H9 (cell line): ENCODE measurements around the gene SLC12A9. TPM values are rescaled to one million over a fixed set of nuclear protein-coding genes. Genes with fewer than 3 reads are reported as not detected.

ENCODE experiments used
- DNase-seq: peaks from one replicate; pipeline ENCODE4 v3.0.0-alpha.2; 2017
- H2AFZ ChIP-seq: one replicate; pipeline ENCODE4 v1.6.1; 2013; ENCODE audit warnings: mild to moderate bottlenecking, low read length, control low read depth, moderate library complexity
- H2AK5ac ChIP-seq: 2 replicates; pipeline ENCODE4 v1.6.1; 2013; ENCODE audit warnings: low read length, control low read depth, mixed read lengths; ENCODE audit not compliant: insufficient read length
- H2BK120ac ChIP-seq: one replicate; pipeline ENCODE4 v1.6.1; 2013; ENCODE audit warnings: low read depth, mild to moderate bottlenecking, low read length, control low read depth, inconsistent platforms; ENCODE audit not compliant: poor library complexity, severe bottlenecking
- H2BK12ac ChIP-seq: 2 replicates; pipeline ENCODE4 v1.6.1; 2013; ENCODE audit warnings: low read length, control low read depth, mixed read lengths, low read depth; ENCODE audit not compliant: insufficient read length
- H2BK15ac ChIP-seq: 2 replicates; pipeline ENCODE4 v1.6.1; 2013; ENCODE audit warnings: low read depth, low read length, control low read depth
- H2BK20ac ChIP-seq: one replicate; pipeline ENCODE4 v1.6.1; 2013; ENCODE audit warnings: low read depth, mild to moderate bottlenecking, low read length, control low read depth, inconsistent platforms; ENCODE audit not compliant: poor library complexity, severe bottlenecking
- H2BK5ac ChIP-seq: 2 replicates; pipeline ENCODE4 v1.6.1; 2013; ENCODE audit warnings: low read length, control low read depth, mixed read lengths; ENCODE audit not compliant: insufficient read length
- H3K14ac ChIP-seq: 2 replicates; pipeline ENCODE4 v1.6.1; 2013; ENCODE audit warnings: low read length, control low read depth; ENCODE audit not compliant: insufficient read depth
- H3K18ac ChIP-seq: 2 replicates; pipeline ENCODE4 v1.6.1; 2013; ENCODE audit warnings: low read depth, mild to moderate bottlenecking, mixed read lengths, low read length, control low read depth; ENCODE audit not compliant: insufficient read length
- H3K23ac ChIP-seq: 2 replicates; pipeline ENCODE4 v1.6.1; 2013; ENCODE audit warnings: low read length, control low read depth, mixed read lengths, low read depth; ENCODE audit not compliant: insufficient read length
- H3K23me2 ChIP-seq: 2 replicates; pipeline ENCODE4 v1.6.1; 2013; ENCODE audit warnings: low read depth, mild to moderate bottlenecking, mixed read lengths, low read length, control low read depth; ENCODE audit not compliant: insufficient read length, poor library complexity, severe bottlenecking
- H3K27ac ChIP-seq: 2 replicates; pipeline ENCODE4 v1.5.1; 2013; ENCODE audit warnings: low read length, control low read depth, mixed read lengths, low read depth; ENCODE audit not compliant: insufficient read length
- H3K27me3 ChIP-seq: 2 replicates; pipeline ENCODE4 v1.6.1; 2013; ENCODE audit warnings: low read length, control low read depth, inconsistent platforms; ENCODE audit not compliant: insufficient read depth
- H3K4ac ChIP-seq: 2 replicates; pipeline ENCODE4 v1.6.1; 2013; ENCODE audit warnings: low read depth, mild to moderate bottlenecking, control low read depth, inconsistent platforms, low read length, moderate library complexity
- H3K4me1 ChIP-seq: 2 replicates; pipeline ENCODE4 v1.6.1; 2013; ENCODE audit warnings: low read length, control low read depth, inconsistent platforms; ENCODE audit not compliant: insufficient read depth
- H3K4me2 ChIP-seq: 2 replicates; pipeline ENCODE4 v1.6.1; 2013; ENCODE audit warnings: low read length, control low read depth, mixed read lengths; ENCODE audit not compliant: insufficient read length, insufficient read depth
- H3K56ac ChIP-seq: 2 replicates; pipeline ENCODE4 v1.6.1; 2013; ENCODE audit warnings: low read depth, mild to moderate bottlenecking, mixed read lengths, low read length, control low read depth; ENCODE audit not compliant: insufficient read length
- H3K79me1 ChIP-seq: 2 replicates; pipeline ENCODE4 v1.6.1; 2013; ENCODE audit warnings: low read depth, mild to moderate bottlenecking, moderate library complexity, low read length, control low read depth, inconsistent platforms; ENCODE audit not compliant: insufficient read depth, poor library complexity, severe bottlenecking
- H3K79me2 ChIP-seq: 2 replicates; pipeline ENCODE4 v1.6.1; 2013; ENCODE audit warnings: low read length, control low read depth, inconsistent platforms; ENCODE audit not compliant: insufficient read depth
- H3K9ac ChIP-seq: 2 replicates; pipeline ENCODE4 v1.6.1; 2013; ENCODE audit warnings: low read length, control low read depth, mixed read lengths; ENCODE audit not compliant: insufficient read length; ENCODE audit errors: extremely low read depth
- H3K9me3 ChIP-seq: one replicate; pipeline ENCODE4 v1.6.1; 2013; ENCODE audit warnings: low read depth, low read length, inconsistent platforms; ENCODE audit not compliant: control insufficient read depth
- H3T11ph ChIP-seq: one replicate; pipeline ENCODE4 v1.6.1; 2013; ENCODE audit warnings: mild to moderate bottlenecking, low read length, control low read depth, inconsistent platforms
- H4K20me1 ChIP-seq: one replicate; pipeline ENCODE4 v1.6.1; 2013; ENCODE audit not compliant: control insufficient read depth, insufficient read length, insufficient read depth
- H4K5ac ChIP-seq: 2 replicates; pipeline ENCODE4 v1.6.1; 2013; ENCODE audit warnings: low read depth, mild to moderate bottlenecking, mixed read lengths, low read length, control low read depth; ENCODE audit not compliant: insufficient read length
- H4K8ac ChIP-seq: replicated peaks from 2 replicates; pipeline ENCODE4 v1.6.1; 2013; ENCODE audit warnings: low read length, control low read depth, mixed read lengths, low read depth; ENCODE audit not compliant: insufficient read length
- H4K91ac ChIP-seq: 2 replicates; pipeline ENCODE4 v1.6.1; 2013; ENCODE audit warnings: low read depth, mild to moderate bottlenecking, moderate library complexity, mixed read lengths, low read length, control low read depth; ENCODE audit not compliant: insufficient read length
- H3K27ac Mint-ChIP-seq, 3 experiments: 2 replicates in 2 of 3; 3 replicates in 1 of 3; pipeline ENCODE4 v1.8.0; 2020 to 2021; ENCODE audit warnings: mixed read lengths in 3 of 3, mild to moderate bottlenecking in 1 of 3, moderate library complexity in 1 of 3
- H3K27me3 Mint-ChIP-seq: 2 replicates; pipeline ENCODE4 v1.8.0; 2021; ENCODE audit warnings: low read depth, mild to moderate bottlenecking, moderate library complexity, mixed read lengths
- H3K36me3 Mint-ChIP-seq, 3 experiments: 2 replicates in 2 of 3; 3 replicates in 1 of 3; pipeline ENCODE4 v1.8.0; 2020 to 2021; ENCODE audit warnings: low read depth in 3 of 3, mixed read lengths in 3 of 3; ENCODE audit not compliant: insufficient read depth in 1 of 3
- H3K4me1 Mint-ChIP-seq, 2 experiments: 2 replicates each; pipeline ENCODE4 v1.8.0; 2020; ENCODE audit warnings: mixed read lengths in 2 of 2
- H3K4me3 Mint-ChIP-seq, 2 experiments: 2 replicates in 1 of 2; 3 replicates in 1 of 2; pipeline ENCODE4 v1.8.0; 2020 to 2021; ENCODE audit warnings: mild to moderate bottlenecking in 2 of 2, mixed read lengths in 2 of 2, moderate library complexity in 1 of 2
- H3K9me3 Mint-ChIP-seq, 2 experiments: 2 replicates in 1 of 2; 3 replicates in 1 of 2; pipeline ENCODE4 v1.8.0; 2020; ENCODE audit warnings: mild to moderate bottlenecking in 2 of 2, mixed read lengths in 2 of 2, moderate library complexity in 1 of 2
- CTCF ChIP-seq: fragments of 200-600 bp; sonication (generic); conservative IDR thresholded peaks from 3 replicates; pipeline ENCODE4 v1.8.0; 2021; ENCODE audit warnings: antibody characterized with exemption, mild to moderate bottlenecking
- WGBS: extraction: QIAGEN DNeasy Blood & Tissue Kit; methylation state at CpG from one replicate; pipeline ENCODE4 v1.1.7; 2013; ENCODE audit warnings: missing lambda C conversion rate, low lambda C conversion rate, mixed read lengths; ENCODE audit not compliant: insufficient read length; ENCODE audit errors: extremely low coverage; 5-methylcytosine and 5-hydroxymethylcytosine counted together
- total RNA-seq: library from RNA; stranded (reverse); gene quantifications from 2 replicates; pipeline ENCODE4 v1.2.1, GENCODE V29; 2021

Gene SLC12A9
- total RNA-seq, 1 experiment from 2014 or later, result 43.0 TPM

- DNase-seq, result no peak
- no peaks in the 10 kb centered on the region for H3K27me3 Mint-ChIP-seq
- WGBS, result no CpG with 5 or more reads among the region's 15 CpGs
- H3K27ac Mint-ChIP-seq, result peak overlapping the region in 2 of 3 experiments; percentile 72 to 89; a peak in 3 of 7 replicates
- no peaks in the 10 kb centered on the region for H3K9me3 ChIP-seq
- no peak overlapping the region for H2BK5ac ChIP-seq
- TF ChIP-seq CTCF, result no peak
- no peak overlapping the region for H3K14ac ChIP-seq
- H2BK120ac ChIP-seq, result no peak overlapping the region
- H3K9me3 Mint-ChIP-seq, result no peaks in the 10 kb centered on the region; a peak in 1 of 5 replicates
- peaks cover 23 to 56% (median 47%) of the 10 kb centered on the region in 3 experiments; a peak in 6 of 7 replicates for H3K36me3 Mint-ChIP-seq
- H3K79me1 ChIP-seq, result no peaks in the 10 kb centered on the region
- H2BK20ac ChIP-seq, result no peak overlapping the region
- no peak overlapping the region for H4K8ac ChIP-seq
- no peaks in the 10 kb centered on the region for H3K23me2 ChIP-seq
- no peak overlapping the region for H2AK5ac ChIP-seq
- H4K91ac ChIP-seq, result no peak overlapping the region
- no peaks in the 10 kb centered on the region for H3K4me1 ChIP-seq
- H2BK12ac ChIP-seq, result no peak overlapping the region
- H3K4me1 Mint-ChIP-seq, result no peaks in the 10 kb centered on the region; a peak in 1 of 4 replicates
- peaks cover 2% of the 10 kb centered on the region; the same call in 1 of the 2 replicates for H3K79me2 ChIP-seq
- H2AFZ ChIP-seq, result no peak overlapping the region
- no peaks in the 10 kb centered on the region for H3K27me3 ChIP-seq
- H4K5ac ChIP-seq, result no peak overlapping the region
- no peak overlapping the region for H3K18ac ChIP-seq
- H3K4me3 Mint-ChIP-seq, result 0 out of 5 replicates have a peak overlapping the region, but pooled peaks of 1 of the 2 experiments have one; percentile 6
- H3K9ac ChIP-seq, result no peak overlapping the region
- no peak overlapping the region for H3K4ac ChIP-seq
- H3T11ph ChIP-seq, result no peak overlapping the region
- no peak overlapping the region for H3K56ac ChIP-seq
- no peak overlapping the region for H3K4me2 ChIP-seq
- no peak overlapping the region for H2BK15ac ChIP-seq
- no peak overlapping the region for H3K23ac ChIP-seq
- H3K27ac ChIP-seq, result no peak overlapping the region
- H4K20me1 ChIP-seq, result no peaks in the 10 kb centered on the region
Observed at GRCh38 chr7:100859856-100860255, 7.3 kb downstream of the SLC12A9 start.
